ENCODE results near the gene ZBTB22. TPM values are rescaled to one million over a fixed set of nuclear protein-coding genes. Genes with fewer than 3 reads are reported as not detected.
A peak's percentile ranks its signal among the peaks of the same experiment; 100 is the strongest.
"Not testable (repeated sequence)": the region's sequence is repeated elsewhere in the genome, so short reads cannot be mapped to it uniquely, and the experiment has no call there.

ZBTB22 gene
- total RNA-seq, 1 experiment from 2014 or later = 16.6 TPM

DNA sequence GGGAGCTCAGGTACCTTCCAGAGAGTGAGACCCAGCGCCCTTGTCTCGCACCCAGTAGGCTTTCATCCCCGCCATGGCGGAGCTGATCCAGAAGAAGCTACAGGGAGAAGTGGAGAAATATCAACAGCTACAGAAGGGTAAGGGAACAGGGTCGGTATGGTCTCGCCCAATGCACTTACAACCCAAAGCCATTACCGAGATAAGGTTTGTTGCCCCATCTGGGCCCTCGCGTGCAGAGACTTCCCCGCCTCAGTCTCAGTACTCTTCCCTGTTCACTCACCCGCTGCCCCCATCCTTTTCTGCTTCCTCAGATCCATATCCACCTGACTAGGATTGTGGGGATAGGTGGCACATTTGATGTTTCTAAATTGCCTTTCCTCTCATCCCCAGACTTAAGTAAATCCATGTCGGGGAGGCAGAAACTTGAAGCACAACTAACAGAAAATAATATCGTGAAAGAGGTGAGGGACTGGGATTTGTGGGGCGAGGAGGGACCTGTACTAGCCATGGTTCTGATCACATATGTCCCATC lies 27.7 kb downstream of the ZBTB22 start:
- no peak for DNase-seq (ENCODE audit: low read depth)

DNA sequence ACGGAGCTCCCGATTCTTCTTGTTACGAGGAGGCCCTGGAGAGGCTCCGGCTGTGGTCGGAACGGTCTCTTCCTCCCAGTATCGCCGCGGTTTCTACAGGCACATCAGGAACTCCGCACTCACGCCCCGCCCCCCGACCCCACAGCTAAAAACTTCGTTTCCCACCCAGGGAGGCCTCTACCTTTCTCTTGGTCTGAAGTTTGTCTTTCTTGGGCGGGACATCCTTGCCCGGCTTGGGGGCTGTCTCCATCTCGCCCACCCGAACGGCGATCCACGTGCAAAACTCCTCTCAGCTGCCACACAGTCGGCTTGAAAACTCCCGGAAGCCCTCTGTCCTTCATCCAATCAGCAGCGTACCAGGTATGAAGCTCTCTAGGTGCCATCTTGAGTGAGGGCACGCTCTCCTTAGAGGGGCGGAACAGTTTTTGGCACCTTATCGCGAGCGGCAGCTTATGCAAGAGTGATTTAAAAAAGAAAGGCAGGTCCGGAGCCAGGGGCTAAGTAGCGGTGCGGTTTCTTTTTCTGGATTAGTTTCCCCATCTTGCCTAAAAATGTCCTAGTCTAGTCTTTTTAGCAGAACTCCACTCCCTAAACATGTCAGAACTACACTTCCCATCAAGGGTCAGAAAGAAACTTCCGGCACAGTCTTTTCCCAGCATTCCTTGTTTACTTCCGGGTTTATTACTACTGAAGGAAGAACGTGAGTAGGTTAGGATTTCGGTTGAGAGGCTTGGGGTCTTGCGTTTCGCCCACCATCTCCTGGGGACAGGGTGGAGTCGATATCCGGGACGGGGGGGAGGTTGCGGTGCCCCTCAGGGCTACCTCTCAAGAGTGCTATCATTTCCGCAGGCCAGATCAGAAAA lies 28.4 kb downstream of the ZBTB22 start, which contains the start of the genes PFDN6 and WDR46:
Gene PFDN6 (plus strand): TSS at position 681 of the 863 bp plus-strand sequence. CDS start 256 bp downstream, outside the sequence.
Gene WDR46 (minus strand): TSS at position 319 of the 863 bp plus-strand sequence. CDS start 69 bp downstream, at position 250.
- peak; percentile 94 for DNase-seq (ENCODE audit: low read depth)
- in situ Hi-C loops (cut with HindIII; ENCODE audit: low pct_unique_long_range_greater_than_20kb, low sequenced_read_pairs) = no loop called here

More for the DNA sequence above, 27.7 kb downstream of the ZBTB22 start:
- in situ Hi-C loops (cut with HindIII; ENCODE audit: low pct_unique_long_range_greater_than_20kb, low sequenced_read_pairs) = no loop called here

DNA sequence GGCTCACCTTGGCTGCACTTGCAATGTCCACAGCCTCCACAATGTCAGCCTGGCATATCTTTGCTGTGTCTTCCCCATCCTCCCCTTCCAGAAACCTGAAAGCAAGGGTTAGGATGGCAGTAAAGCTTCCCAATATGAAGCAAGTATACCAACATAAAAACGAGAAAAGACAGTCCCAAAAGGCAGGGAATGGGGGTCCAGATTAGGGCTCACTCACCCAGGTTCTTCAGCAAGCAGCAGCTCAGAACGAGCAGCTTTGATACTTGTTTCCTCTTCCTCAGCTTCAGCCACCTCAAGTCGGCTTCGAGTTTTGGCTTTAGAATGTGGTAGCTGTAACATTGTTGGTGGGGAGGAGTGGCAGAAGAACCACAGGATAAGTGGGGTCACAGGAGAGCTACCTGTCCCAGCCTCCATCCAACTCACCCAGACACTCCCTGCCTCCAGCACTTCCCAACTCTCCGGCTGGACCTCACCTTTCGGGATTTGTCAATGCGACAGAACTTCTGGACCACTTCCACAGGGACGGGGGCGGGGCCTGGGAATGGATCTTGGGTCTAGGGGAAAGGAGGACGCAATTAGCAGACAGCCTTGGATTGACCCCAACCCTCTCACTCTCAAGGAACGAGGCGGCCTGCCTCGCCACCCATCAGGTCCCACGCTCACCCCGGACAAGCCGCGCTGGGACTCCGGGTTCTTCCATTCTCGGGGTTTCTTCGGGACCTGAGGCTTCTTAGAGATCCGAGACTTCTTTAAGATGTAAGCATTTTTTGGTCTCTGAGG lies 29.2 kb downstream of the ZBTB22 start:
- in situ Hi-C loops (cut with HindIII; ENCODE audit: low pct_unique_long_range_greater_than_20kb, low sequenced_read_pairs) = no loop called here

DNA sequence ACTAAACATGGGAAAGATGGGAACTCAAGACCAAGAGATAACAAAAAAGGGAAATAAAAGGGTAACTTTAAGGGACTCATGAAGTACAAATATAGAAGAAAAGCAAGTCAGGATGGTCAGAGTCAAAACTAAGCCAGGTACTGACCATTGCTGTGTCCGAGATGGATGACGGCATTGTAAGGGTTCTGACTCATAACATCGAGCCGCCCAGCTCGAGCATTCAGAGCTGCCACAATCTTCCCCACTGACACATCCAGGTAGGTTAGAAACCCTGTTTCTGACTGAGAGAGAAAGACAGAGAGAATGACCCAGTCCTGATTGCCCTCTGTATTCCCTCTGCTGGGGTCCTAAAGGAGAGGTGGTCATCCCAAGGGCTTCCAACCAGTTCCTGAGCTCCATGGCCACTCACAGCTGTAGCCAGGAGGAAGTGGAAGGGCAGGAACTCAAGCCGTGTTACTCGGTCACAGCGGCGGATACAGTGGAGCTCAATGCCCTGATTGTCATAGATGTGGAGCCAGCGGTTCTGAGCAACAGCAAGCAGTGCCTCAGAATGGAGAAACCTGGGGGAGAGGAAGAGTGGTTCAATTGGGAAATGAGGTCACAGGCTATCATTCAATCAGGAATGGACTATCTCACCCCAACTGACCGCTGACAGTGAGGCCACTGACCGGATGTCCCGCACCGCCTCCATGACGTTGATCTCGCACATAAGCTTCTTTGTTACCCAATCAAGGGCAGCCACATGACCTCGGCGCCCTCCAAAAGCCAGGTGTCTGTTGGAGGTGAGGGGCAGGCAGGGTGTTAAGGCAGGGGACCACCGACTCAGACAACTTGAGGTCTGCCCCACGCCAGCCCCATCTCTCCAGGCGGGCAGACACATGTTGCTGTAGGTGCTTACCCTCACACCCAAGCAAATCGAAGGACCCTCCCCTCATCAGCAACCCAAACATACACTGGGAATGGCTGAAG lies 30.3 kb downstream of the ZBTB22 start:
- in situ Hi-C loops (cut with HindIII; ENCODE audit: low pct_unique_long_range_greater_than_20kb, low sequenced_read_pairs) = no loop called here
- no peak for DNase-seq (ENCODE audit: low read depth)

More for the DNA sequence above, 29.2 kb downstream of the ZBTB22 start:
- DNase-seq (ENCODE audit: low read depth) = no peak

DNA sequence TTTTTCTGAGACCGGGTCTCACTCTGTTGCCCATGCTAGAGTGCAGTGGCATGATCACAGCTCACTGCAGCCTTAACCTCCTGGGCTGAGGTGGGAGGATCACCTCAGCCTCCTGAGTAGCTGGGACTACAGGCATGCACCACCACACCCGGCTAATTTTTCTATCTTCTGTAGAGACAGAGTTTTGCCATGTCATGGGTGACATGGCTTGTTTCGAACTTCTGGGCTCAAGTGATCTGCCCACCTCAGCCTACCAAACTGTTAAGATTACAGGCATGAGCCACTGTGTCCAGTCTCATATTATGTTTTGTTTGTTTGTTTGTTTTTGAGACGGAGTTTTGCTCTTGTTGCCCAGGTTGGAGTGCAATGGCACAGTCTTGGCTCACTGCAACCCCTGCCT lies 32.3 kb downstream of the ZBTB22 start:
- in situ Hi-C loops (cut with HindIII; ENCODE audit: low pct_unique_long_range_greater_than_20kb, low sequenced_read_pairs) = not testable (repeated sequence)

DNA sequence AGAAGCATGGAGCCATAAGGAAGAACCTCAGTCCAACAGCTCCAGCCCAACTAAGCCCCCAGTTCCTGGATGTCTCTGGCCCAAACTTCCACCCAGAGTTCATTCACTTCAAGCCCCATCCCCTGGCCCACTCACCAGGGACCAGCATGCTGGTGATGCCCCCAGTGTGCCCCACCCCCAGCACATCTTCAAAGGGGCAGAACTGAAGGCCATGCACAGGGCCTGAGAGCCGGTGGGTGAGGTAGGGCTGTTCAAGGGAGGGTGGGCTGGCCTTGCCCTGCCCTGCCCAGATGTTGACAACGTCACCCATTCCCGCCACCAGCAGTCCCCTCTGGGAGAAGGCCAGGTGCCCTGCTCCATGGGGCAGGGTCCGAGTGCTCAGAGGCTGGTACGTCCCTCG lies 37.0 kb downstream of the ZBTB22 start:
- DNase-seq (ENCODE audit: low read depth) = no peak
- in situ Hi-C loops (cut with HindIII; ENCODE audit: low pct_unique_long_range_greater_than_20kb, low sequenced_read_pairs) = no loop called here

More for the DNA sequence above, 32.3 kb downstream of the ZBTB22 start:
- DNase-seq (ENCODE audit: low read depth) = not testable (repeated sequence)

DNA sequence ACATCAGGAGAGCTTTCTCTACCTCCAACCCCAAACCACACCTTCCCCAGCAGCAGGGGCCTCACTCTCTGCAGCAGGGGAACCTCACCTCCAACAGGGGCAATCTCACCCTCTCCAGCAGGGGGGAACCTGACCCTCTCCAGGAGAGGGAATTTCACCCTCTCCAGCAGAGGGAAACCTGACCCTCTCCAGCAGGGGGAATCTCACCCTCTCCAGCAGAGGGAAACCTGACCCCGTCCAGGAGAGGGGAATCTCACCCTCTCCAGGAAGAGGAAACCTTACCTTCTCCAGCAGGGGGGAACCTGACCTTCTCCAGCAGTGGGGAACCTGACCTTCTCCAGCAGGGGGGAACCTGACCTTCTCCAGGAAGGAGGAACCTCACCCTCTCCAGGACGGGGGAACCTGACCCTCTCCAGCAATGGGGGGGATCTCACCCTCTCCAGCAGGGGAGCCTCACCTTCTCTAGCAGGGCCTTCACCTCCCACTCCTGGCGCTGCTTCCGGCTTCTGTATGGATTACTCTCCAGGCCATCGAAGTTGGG lies 37.5 kb downstream of the ZBTB22 start:
- DNase-seq (ENCODE audit: low read depth) = peak; percentile 59
- in situ Hi-C loops (cut with HindIII; ENCODE audit: low pct_unique_long_range_greater_than_20kb, low sequenced_read_pairs) = no loop called here

DNA sequence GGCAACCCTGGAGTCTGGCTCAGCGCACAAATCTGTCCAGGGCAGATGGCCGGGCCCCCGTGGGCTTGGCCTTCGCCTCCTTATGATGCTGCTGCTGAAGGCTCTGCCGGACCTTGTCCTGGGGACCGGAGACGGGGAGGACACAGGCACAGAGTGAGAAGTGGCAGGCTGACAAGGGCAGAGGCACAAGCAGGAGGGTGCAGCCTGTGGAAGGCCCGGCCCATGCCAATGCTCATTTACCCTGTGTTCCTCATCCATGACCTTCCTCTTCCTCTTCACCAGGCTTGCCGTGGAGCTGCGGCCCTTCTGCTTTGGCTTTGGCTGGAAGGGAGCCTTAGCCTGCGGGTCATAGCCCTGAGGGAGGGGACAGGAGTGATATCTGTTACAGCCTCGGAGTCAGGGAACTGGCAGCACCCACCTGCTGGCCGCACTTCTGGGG lies 38.3 kb downstream of the ZBTB22 start:
- no peak for DNase-seq (ENCODE audit: low read depth)
- in situ Hi-C loops (cut with HindIII; ENCODE audit: low pct_unique_long_range_greater_than_20kb, low sequenced_read_pairs) = no loop called here

DNA sequence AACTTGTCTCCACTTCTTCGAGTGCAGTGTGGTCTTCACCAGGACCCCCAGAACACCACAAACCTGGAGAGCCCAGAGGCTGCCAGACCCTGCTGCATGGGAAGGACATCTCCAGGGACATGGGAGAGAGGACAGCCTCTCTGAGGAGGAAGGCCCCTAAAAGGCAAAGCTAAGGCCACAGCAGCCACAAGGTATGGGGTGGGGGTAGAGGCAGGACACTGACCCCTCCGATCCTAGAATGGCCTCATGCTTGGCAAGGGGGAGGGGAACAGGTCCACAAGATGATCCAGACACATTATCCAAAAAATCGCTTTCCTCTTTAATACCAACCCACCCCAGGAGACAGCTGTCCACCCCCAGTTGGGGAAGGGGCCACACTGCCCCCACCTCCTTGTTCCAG lies 38.7 kb downstream of the ZBTB22 start:
- DNase-seq (ENCODE audit: low read depth) = no peak
- in situ Hi-C loops (cut with HindIII; ENCODE audit: low pct_unique_long_range_greater_than_20kb, low sequenced_read_pairs) = no loop called here

DNA sequence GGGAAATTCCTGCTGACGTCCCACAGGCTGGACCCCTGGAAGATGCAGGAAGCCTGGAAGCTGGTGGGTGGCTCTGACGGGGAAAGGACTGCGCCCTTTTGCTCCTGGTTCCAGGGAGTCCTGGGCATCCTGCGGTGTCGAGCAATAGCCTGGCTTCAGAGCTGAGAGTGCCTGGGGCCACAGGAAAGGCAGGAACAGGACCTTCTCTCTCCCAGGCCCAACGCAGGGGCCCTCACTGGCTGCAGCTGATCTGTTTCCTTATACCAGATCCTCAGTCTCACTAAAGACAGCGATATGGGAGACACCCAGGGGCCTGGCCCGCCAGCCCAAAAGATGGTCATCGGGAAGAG lies 39.2 kb downstream of the ZBTB22 start:
- DNase-seq (ENCODE audit: low read depth) = no peak
- in situ Hi-C loops (cut with HindIII; ENCODE audit: low pct_unique_long_range_greater_than_20kb, low sequenced_read_pairs) = no loop called here

DNA sequence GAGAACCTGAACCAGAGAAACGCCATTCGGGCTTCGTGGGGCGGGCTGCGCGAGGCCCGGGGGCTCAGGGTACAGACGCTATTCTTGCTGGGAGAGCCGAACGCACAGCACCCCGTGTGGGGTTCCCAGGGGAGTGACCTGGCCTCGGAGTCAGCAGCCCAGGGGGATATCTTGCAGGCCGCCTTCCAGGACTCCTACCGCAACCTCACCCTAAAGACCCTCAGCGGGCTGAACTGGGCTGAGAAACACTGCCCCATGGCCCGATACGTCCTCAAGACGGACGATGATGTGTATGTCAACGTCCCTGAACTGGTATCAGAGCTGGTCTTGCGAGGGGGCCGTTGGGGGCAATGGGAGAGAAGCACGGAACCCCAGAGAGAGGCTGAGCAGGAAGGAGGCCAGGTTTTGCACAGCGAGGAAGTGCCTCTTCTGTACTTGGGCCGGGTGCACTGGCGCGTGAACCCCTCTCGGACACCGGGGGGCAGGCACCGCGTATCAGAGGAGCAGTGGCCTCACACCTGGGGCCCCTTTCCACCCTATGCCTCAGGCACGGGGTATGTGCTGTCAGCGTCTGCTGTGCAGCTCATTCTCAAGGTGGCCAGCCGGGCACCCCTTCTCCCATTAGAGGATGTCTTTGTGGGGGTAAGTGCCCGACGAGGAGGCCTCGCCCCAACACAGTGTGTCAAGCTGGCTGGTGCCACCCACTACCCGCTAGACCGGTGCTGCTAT lies 39.7 kb downstream of the ZBTB22 start:
- DNase-seq (ENCODE audit: low read depth) = no peak
- in situ Hi-C loops (cut with HindIII; ENCODE audit: low pct_unique_long_range_greater_than_20kb, low sequenced_read_pairs) = no loop called here

DNA sequence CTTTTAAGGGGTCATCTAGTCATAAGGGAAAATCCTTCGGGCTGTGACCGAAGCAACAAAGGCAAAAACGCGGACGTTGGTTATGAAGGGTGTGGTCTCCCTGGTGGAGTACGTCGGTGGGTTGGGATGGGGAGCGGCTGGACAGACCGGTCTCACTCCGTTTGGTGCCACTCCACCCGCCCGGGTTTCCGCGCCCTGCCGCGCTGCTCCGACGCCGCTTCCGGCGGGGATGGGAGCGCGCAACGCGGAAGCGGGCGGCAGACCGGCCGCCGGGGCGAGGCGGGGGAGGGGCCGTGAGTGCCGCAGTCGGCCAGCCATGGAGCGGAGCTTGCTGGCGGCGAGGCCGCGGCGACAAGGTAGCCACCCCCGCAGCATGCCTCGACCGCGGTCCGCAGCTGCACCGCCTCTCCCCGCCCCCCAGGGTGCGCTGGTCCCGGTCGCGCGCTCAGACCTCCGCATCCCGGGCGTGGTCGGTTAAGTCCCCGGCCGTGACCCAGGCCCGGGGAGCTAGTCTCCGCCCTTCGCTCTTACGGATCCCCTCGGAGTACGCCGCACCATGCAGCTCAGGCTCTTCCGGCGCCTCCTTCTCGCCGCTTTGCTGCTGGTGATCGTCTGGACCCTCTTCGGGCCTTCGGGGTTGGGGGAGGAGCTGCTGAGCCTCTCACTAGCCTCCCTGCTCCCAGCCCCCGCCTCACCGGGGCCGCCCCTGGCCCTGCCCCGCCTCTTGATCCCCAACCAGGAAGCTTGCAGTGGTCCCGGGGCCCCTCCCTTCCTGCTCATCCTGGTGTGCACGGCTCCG lies 40.5 kb downstream of the ZBTB22 start, which contains the start of gene B3GALT4:
Gene B3GALT4 (plus strand): TSS at position 260 of the 799 bp plus-strand sequence. CDS start 297 bp downstream, at position 557.
- in situ Hi-C loops (cut with HindIII; ENCODE audit: low pct_unique_long_range_greater_than_20kb, low sequenced_read_pairs) = no loop called here
- DNase-seq (ENCODE audit: low read depth) = no peak

DNA sequence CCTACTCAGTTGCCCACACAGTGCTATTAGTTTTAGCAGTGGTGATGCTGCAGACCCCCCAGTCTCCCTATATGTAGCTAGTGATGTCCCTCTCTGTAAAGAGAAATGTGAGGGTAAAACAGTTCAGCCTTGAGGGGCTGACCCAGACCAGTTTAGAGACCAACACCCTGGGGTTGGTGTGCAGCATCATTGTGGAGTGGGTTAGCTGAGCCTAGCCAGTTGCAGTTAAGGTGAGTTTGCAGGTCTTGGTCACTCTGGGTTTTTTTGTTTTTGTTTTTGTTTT lies 41.0 kb downstream of the ZBTB22 start:
- no peak for DNase-seq (ENCODE audit: low read depth)
- in situ Hi-C loops (cut with HindIII; ENCODE audit: low pct_unique_long_range_greater_than_20kb, low sequenced_read_pairs) = no loop called here

DNA sequence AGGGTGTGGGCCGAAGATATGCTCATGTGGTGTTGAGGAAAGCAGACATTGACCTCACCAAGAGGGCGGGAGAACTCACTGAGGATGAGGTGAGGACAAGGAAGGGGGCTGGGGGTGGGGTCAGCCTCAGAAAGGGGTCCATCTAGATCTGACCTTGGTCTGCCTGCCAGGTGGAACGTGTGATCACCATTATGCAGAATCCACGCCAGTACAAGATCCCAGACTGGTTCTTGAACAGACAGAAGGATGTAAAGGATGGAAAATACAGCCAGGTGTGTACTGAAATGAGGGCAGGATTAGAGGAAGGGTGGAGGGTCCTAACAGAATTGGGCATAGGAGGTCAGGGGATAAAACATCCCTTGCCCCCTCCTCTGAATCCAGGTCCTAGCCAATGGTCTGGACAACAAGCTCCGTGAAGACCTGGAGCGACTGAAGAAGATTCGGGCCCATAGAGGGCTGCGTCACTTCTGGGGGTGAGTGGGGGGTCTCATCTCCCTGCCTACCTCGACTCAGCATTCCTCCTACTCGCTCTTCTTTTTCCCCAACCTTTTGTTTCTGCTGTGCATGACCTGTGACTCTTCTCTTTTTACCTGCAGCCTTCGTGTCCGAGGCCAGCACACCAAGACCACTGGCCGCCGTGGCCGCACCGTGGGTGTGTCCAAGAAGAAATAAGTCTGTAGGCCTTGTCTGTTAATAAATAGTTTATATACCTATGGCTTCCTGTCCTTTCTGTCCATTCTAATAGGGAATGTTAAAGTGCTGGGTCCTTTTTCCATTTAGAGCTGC lies 41.6 kb downstream of the ZBTB22 start:
- DNase-seq (ENCODE audit: low read depth); in situ Hi-C loops (cut with HindIII; ENCODE audit: low pct_unique_long_range_greater_than_20kb, low sequenced_read_pairs): not testable (repeated sequence)
